GM12874 (cell line): ENCODE results near the gene TBC1D16.

Experiments
- TF ChIP-seq, protein P1 (sequence below): IDR thresholded peaks from 2 replicates; pipeline ENCODE4 v1.5.1; 2011; ENCODE audit warnings: low read depth, mild to moderate bottlenecking, control low read depth, low read length, moderate library complexity; ENCODE audit not compliant: insufficient read depth

TBC1D16 gene

DNA sequence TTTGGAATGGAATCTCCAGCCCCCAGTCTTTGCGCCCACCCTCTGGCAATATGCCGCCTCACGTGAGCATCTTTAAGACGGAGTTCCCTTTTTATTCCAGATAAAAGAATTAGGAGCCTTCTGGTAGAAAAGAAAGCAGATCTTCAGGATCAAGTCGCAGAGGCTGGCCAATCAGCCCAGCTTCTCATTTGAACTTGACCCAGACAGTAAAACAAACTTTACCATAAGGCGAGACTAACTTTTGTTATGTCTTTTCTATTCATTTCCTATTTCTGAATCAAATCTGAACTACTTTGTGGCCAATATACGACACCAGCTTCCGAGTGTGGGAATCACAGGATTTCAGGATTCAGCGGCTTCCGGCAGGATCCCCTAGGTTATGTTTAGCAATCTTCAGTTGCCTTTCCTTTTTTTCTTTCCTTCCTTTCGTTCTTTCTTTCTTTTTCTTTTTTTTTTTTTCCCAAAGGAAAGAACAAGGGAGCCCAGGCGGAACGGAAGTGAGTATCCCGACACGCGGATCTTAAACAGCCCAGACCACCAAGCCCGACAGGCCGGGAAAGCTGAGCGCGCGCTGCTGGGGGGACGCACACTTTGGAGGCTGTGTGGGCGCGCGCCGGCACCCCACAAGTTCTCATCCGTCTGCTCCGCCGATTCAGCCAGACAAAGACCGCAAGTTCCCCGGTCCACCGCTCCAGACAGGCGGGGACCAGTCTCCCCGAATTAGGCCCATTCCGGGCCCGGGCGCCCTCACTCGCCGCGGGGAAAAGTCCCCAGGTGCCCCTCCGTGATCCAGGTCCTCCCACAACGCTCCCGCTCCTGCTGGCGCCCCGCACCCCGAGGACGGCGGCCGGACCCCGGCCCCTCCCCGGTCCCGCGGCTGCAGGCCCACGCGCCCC is 633 bp downstream of the TBC1D16 start:
- TF ChIP-seq, protein P1, sequence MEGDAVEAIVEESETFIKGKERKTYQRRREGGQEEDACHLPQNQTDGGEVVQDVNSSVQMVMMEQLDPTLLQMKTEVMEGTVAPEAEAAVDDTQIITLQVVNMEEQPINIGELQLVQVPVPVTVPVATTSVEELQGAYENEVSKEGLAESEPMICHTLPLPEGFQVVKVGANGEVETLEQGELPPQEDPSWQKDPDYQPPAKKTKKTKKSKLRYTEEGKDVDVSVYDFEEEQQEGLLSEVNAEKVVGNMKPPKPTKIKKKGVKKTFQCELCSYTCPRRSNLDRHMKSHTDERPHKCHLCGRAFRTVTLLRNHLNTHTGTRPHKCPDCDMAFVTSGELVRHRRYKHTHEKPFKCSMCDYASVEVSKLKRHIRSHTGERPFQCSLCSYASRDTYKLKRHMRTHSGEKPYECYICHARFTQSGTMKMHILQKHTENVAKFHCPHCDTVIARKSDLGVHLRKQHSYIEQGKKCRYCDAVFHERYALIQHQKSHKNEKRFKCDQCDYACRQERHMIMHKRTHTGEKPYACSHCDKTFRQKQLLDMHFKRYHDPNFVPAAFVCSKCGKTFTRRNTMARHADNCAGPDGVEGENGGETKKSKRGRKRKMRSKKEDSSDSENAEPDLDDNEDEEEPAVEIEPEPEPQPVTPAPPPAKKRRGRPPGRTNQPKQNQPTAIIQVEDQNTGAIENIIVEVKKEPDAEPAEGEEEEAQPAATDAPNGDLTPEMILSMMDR = no peak

DNA sequence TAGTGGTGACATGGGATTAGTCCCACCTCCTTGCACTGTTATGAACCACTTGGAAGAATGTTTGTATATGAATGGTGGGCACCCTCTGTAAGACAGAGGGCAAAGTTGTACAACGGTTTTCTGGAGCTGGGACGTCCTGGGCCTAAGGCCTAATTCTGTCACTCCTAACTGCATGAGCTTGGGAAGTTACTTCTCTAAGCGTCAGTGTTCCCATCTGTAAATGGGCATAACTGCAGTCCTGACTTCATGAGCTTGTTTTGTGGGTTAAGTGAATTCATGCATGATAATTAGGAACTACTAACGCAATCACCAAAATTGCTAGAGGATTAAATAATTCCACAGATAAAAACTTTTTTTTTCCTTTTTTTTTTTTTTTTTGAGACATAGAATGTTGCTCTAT is 1.8 kb downstream of the TBC1D16 start:
- TF ChIP-seq, protein P1 = no peak

DNA sequence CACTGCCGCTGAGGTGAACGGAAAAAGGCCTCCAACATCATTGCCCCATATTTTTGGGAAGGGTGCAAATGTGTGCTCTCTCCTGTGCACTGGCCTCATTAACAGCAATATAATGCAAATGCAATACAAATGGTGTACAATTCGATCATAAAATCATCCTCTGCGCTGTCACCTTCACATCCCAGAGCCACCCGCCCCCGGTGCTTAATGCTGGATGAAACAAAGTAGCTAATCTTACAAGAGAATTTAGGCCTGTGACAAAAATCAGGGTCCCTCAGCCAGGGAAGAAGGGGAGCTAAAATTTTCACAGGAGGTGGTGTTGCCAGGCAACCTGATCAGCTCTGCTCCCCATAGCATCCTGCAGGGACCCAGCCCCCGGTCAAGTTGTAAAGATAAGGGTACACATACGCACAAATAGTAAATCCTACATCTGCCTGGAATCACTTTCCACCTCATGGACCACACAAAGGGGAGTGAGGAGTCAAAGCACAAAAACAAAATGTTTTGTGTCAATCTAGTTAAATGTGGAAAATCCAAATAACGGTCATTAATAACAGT is 3.0 kb downstream of the TBC1D16 start:
- TF ChIP-seq, protein P1 = no peak

DNA sequence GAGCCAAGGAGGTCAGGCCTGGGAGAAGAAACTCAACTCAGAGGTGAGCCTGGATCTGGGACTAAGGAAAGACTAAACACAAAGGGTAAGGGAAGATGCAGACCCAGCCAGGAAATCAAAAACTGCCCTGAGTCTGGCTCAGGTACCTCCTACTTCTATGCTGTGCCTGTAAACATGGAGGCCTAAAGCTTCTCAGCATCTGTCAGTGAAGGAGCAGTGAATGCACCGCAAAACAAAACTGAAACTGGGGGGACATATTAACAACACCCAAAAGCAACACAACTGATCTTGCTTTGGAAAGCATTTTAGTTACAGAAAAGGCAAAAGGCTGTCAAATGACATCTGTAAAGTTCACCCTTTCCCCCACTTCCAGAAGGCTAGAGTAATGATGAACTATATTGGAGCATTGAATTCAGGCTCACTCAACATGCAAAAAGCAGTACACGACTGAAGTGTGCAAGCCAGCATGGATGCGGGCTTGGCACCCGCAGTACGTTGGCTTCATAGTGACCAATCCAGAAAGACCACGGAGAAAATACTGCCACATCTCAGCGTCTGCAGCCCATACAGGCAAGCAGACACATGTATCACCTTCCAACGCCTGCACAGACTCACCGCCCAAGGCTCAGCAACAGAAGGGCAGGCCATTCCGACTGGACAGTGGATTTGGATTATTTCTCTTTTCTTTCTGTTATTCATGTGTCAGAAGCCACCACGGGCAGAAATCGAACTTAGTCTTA is 3.8 kb downstream of the TBC1D16 start:
- TF ChIP-seq, protein P1 = no peak

DNA sequence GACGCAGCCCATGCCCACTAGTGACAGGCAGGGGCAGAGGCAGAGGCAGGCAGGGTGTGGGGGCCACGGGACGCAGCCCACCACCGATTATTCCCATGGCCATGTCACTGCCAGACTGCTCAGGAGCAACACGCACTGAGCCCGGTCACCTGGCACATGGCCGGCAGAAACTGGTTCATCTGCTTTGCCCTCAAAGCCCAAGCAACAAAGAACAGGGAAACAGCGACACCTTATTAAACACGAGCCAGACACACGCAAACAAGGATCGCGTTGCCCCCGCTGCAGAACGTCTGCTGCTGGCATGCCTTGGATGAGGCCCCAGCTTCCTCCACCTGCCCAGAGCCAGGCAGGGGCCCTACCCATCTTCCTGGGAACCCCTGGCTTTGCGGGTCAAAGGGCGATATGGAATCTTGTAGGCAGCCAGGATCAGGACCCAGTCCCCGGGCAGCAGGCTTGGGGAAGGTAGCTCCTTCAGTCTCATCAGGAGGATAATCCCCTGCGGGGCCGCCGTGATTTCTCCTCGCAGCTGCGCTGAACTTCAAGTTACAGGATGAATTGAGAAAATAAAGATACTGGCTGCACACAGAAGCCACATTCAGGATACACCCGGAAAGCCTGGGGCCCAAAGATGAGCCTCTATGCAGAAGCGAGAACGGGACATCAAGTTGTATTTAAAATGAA is 4.8 kb downstream of the TBC1D16 start:
- TF ChIP-seq, protein P1 = no peak

DNA sequence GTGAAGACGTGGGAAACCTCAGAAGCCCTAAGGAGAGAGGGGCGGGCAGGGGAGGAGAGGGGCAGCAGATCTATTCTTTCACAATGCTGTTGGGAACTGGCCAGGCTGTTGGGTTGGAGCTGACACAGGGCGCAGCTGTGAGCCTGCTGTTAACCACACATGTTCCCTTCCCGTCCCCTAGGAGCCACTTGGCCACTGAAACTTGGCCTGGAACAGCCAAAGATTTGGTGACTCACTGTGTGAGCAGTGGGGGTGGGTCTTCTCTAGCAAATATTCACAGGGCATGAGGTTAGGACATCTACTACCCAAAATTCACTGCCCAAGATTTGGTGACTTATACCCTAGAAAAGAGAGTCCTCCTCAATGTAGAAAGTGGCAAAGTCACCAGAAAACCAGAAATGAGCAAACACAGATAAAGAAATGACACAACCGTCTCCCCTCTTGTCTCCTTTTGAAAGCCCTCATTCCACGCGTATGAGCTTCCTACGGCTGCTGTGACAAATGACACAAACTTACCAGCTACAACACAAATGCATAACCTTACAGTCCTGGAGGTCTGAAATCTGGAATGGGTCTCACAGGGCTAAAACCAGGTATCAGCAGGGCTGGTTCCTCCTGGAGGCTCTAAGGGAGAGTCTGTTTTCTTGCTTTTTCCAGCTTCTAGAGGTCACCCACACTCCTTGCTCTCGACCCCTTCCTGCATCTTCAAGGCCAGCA is 6.3 kb downstream of the TBC1D16 start:
- TF ChIP-seq, protein P1 = no peak
